Measurements from ENCODE around the gene NPLOC4. TPM values are rescaled to one million over a fixed set of nuclear protein-coding genes. Genes with fewer than 3 reads are reported as not detected.

NPLOC4 gene
- total and polyA plus RNA-seq, 2 of the 13 experiments (the other 11 are each of a cell fraction or from before 2014, with no cell fraction given), result 57.0 to 97.0 TPM

DNA sequence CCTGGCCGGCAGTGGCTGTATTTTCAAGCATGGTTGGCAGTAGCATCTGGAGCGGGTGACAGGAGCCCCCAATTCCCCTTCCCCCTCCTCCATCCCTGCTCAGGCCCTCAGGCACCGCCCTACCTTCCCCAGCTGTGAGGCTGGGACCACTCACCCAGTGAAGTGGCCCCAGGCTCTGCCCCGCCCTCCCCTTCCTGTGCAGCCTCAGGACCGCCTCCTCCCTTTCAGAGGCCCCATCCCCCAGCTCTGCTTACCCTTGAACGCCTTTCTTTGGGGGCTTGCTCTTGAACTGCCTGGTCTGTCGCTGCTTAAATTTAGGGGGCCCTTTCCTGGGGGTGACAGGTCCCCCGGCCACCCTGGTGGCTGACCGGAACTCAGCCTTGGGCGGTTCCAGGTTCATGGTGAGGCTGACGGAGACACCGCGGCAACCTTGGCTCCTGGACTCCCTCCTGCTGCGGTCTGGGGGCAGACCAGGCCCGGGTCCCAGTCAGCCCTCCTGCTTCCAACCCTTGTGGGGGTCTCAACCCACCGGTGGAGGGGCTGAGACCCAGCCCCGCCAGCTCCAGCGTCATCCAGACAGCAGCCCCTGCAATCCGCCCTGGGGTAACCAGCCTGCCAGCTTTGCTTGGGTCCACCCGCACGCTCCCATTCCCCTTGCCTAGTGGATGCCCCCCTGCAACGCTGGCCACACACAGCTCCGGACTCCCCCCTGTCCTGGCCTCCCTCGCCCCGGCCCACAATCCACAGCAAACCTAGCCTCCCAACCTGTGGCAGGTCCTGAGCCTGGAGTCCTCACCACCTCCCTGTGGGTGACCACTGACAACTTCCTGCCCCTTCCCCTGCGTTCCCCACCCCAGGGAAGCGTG is 16.2 kb upstream of the NPLOC4 start:
- intact Hi-C loops (cut with micrococcal nuclease; ENCODE audit: unreplicated experiment), result no loop called here
- H3K4me2 ChIP-seq (ENCODE audit: low read depth, low read length), result peak overlapping the region; percentile 71
- 43% methylated on average over 18 of the region's 27 CpGs for WGBS (ENCODE audit: low lambda C conversion rate)
- TF ChIP-seq FOXP4 (CRISPR knock-in tag; IDR thresholded peaks at IDR 0.05), result 0 out of 2 replicates have a peak, but pooled peaks have one; percentile 15
- no peak for TF ChIP-seq ZNF780A (CRISPR knock-in tag; IDR thresholded peaks at IDR 0.05)
- 0 out of 2 replicates have a peak, but pooled peaks have one; percentile 39 for TF ChIP-seq HNRNPL (IDR thresholded peaks at IDR 0.05; ENCODE audit: low read depth, low read length)
- TF ChIP-seq SAP130 (CRISPR knock-in tag; IDR thresholded peaks at IDR 0.05; ENCODE audit: low read depth), result peak; percentile 21; the same call in 1 of the 2 replicates
- TF ChIP-seq MBD4 (IDR thresholded peaks at IDR 0.05; ENCODE audit: borderline replicate concordance, low read length), result no peak
- no peak for TF ChIP-seq ZNF441 (CRISPR knock-in tag; IDR thresholded peaks at IDR 0.05; ENCODE audit: borderline replicate concordance)
- TF ChIP-seq HDAC2 (CRISPR knock-in tag; IDR thresholded peaks at IDR 0.05), result no peak
- no peak for TF ChIP-seq TRIM22 (IDR thresholded peaks at IDR 0.05)
- TF ChIP-seq MYPOP (CRISPR knock-in tag; IDR thresholded peaks at IDR 0.05), result no peak
- TF ChIP-seq ELF1 (CRISPR knock-in tag; IDR thresholded peaks at IDR 0.05), result 0 out of 2 replicates have a peak, but pooled peaks have one; percentile 12
- TF ChIP-seq, protein P1, sequence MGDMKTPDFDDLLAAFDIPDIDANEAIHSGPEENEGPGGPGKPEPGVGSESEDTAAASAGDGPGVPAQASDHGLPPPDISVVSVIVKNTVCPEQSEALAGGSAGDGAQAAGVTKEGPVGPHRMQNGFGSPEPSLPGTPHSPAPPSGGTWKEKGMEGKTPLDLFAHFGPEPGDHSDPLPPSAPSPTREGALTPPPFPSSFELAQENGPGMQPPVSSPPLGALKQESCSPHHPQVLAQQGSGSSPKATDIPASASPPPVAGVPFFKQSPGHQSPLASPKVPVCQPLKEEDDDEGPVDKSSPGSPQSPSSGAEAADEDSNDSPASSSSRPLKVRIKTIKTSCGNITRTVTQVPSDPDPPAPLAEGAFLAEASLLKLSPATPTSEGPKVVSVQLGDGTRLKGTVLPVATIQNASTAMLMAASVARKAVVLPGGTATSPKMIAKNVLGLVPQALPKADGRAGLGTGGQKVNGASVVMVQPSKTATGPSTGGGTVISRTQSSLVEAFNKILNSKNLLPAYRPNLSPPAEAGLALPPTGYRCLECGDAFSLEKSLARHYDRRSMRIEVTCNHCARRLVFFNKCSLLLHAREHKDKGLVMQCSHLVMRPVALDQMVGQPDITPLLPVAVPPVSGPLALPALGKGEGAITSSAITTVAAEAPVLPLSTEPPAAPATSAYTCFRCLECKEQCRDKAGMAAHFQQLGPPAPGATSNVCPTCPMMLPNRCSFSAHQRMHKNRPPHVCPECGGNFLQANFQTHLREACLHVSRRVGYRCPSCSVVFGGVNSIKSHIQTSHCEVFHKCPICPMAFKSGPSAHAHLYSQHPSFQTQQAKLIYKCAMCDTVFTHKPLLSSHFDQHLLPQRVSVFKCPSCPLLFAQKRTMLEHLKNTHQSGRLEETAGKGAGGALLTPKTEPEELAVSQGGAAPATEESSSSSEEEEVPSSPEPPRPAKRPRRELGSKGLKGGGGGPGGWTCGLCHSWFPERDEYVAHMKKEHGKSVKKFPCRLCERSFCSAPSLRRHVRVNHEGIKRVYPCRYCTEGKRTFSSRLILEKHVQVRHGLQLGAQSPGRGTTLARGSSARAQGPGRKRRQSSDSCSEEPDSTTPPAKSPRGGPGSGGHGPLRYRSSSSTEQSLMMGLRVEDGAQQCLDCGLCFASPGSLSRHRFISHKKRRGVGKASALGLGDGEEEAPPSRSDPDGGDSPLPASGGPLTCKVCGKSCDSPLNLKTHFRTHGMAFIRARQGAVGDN (CRISPR knock-in tag; IDR thresholded peaks at IDR 0.05), result peak; percentile 60
- peak; percentile 43; the same call in 1 of the 2 replicates for TF ChIP-seq KDM2A (CRISPR knock-in tag; IDR thresholded peaks at IDR 0.05; ENCODE audit: borderline replicate concordance, low read depth)
- peak; percentile 28 for TF ChIP-seq HNRNPK (IDR thresholded peaks at IDR 0.05; ENCODE audit: low read depth, low read length, poor library complexity, severe bottlenecking)
- TF ChIP-seq SIX4 (CRISPR knock-in tag; IDR thresholded peaks at IDR 0.05), result no peak

More for the DNA sequence above, 16.2 kb upstream of the NPLOC4 start:
- peaks cover 59% of the 10 kb centered on the region for H3K4me1 ChIP-seq (ENCODE audit: insufficient read depth, low read length)
- no peaks in the 10 kb centered on the region for H3K79me2 ChIP-seq (ENCODE audit: insufficient read depth, low read length)
- in situ Hi-C loops (cut with HindIII; ENCODE audit: extremely low pct_ligation_motif_present, low pct_unique_long_range_greater_than_20kb), result no loop called here
- ChIA-PET POLR2A (interaction anchor here (0.6 to 1.1 kb wide), 4 partner anchors 13 to 31 kb away, joined by 3 to 4 read pairs (median 3); partner anchors contain the start of genes ARL16, CCDC137, HGS and OXLD1), CTCF (ENCODE audit: low intra/inter-chr PET ratio, low total read pairs) (no interaction called here)
- FAIRE-seq (no peak), DNase-seq (ENCODE audit: low spot score) (no peak), ATAC-seq (peak; percentile 14; the same call in 1 of the 3 replicates)
- H2AFZ ChIP-seq (ENCODE audit: low read length), result no peak overlapping the region
- H3K36me3 ChIP-seq (replicated peaks in 1 of 2; ENCODE audit: control insufficient read depth in 1 of 2, insufficient read depth in 2 of 2, low read length in 2 of 2), result no peaks in the 10 kb centered on the region
- BruUV-seq (replicated peaks), result no TSS peak
- H4K20me1 ChIP-seq (ENCODE audit: insufficient read depth, low read length), result no peaks in the 10 kb centered on the region
- H3K9ac ChIP-seq (ENCODE audit: insufficient read depth, low read depth, low read length), result peak overlapping the region; percentile 43; the same call in 1 of the 2 replicates
- H3K9me3 ChIP-seq (ENCODE audit: low read length), result peaks cover 6% of the 10 kb centered on the region; the same call in 1 of the 2 replicates
- peak overlapping the region; percentile 39 to 61 (median 48); a peak in 5 of 6 replicates for H3K4me3 ChIP-seq (replicated peaks in 1 of 3; ENCODE audit: insufficient read depth in 1 of 3, low read depth in 2 of 3, low read length in 3 of 3)
- H3K27ac ChIP-seq (ENCODE audit: extremely low read length, insufficient read depth, low read length), result no peak overlapping the region
- H3K27me3 ChIP-seq (ENCODE audit: control insufficient read depth in 1 of 2, insufficient read depth in 2 of 2, low read length in 2 of 2), result peaks cover 0 to 17% of the 10 kb centered on the region in 2 experiments; a peak in 3 of 5 replicates

Measured in HepG2 (cell line).